ENCODE data around the gene PATJ. TPM values are rescaled to one million over a fixed set of nuclear protein-coding genes. Genes with fewer than 3 reads are reported as not detected.

Gene PATJ
- total RNA-seq, 1 experiment from 2014 or later = 47.3 TPM

- Histone ChIP-seq H2BK20ac (ENCODE audit: low read depth, low read length, poor library complexity, severe bottlenecking) (no peak overlapping the region), H3K9me3 (ENCODE audit: control insufficient read depth, low read depth, low read length) (no peaks in the 10 kb centered on the region), H2BK5ac (ENCODE audit: insufficient read length, low read length) (no peak overlapping the region), H3K4ac (ENCODE audit: low read depth, low read length) (no peak overlapping the region), H3K14ac (ENCODE audit: insufficient read depth, low read length) (no peak overlapping the region), H2AK5ac (ENCODE audit: insufficient read length, low read length) (no peak overlapping the region), H2BK15ac (ENCODE audit: low read depth, low read length) (no peak overlapping the region), H3K27ac (ENCODE audit: insufficient read length, low read depth, low read length) (no peak overlapping the region), H3K23me2 (ENCODE audit: insufficient read length, low read depth, low read length, poor library complexity, severe bottlenecking) (no peaks in the 10 kb centered on the region), H3K23ac (ENCODE audit: insufficient read length, low read depth, low read length) (no peak overlapping the region), H4K20me1 (ENCODE audit: control insufficient read depth, insufficient read depth, insufficient read length) (no peaks in the 10 kb centered on the region), H3K27me3 (ENCODE audit: insufficient read depth, low read length) (no peaks in the 10 kb centered on the region), H3K56ac (ENCODE audit: insufficient read length, low read depth, low read length) (no peak overlapping the region), H3K4me2 (ENCODE audit: insufficient read depth, insufficient read length, low read length) (no peak overlapping the region), H4K5ac (ENCODE audit: insufficient read length, low read depth, low read length) (no peak overlapping the region), H3K79me2 (ENCODE audit: insufficient read depth, low read length) (no peaks in the 10 kb centered on the region), H2BK12ac (ENCODE audit: insufficient read length, low read depth, low read length) (no peak overlapping the region), H3K9ac (ENCODE audit: extremely low read depth, insufficient read length, low read length) (no peak overlapping the region), H2AFZ (ENCODE audit: low read length) (no peak overlapping the region), H3K79me1 (ENCODE audit: insufficient read depth, low read depth, low read length, poor library complexity, severe bottlenecking) (no peaks in the 10 kb centered on the region), H3T11ph (ENCODE audit: low read length) (no peak overlapping the region), H3K4me1 (ENCODE audit: insufficient read depth, low read length) (peaks cover 6% of the 10 kb centered on the region; the same call in 1 of the 2 replicates), H4K8ac (replicated peaks; ENCODE audit: insufficient read length, low read depth, low read length) (no peak overlapping the region), H2BK120ac (ENCODE audit: low read depth, low read length, poor library complexity, severe bottlenecking) (no peak overlapping the region), H4K91ac (ENCODE audit: insufficient read length, low read depth, low read length) (no peak overlapping the region), H3K18ac (ENCODE audit: insufficient read length, low read depth, low read length) (no peak overlapping the region)
- Mint-ChIP-seq H3K9me3 (no peaks in the 10 kb centered on the region), H3K27me3 (ENCODE audit: low read depth) (no peaks in the 10 kb centered on the region), H3K36me3 (ENCODE audit: insufficient read depth in 1 of 3, low read depth in 3 of 3) (peaks cover 0 to 5% (median 0%) of the 10 kb centered on the region in 3 experiments; a peak in 2 of 7 replicates), H3K4me3 (no peak overlapping the region), H3K4me1 (peaks cover 45% of the 10 kb centered on the region in 2 experiments), H3K27ac (peak overlapping the region; percentile 45 to 52 (median 50); a peak in 6 of 7 replicates)
- TF ChIP-seq CTCF (conservative IDR thresholded peaks at IDR 0.05) = no peak
- DNase-seq = no peak
- no CpG with 5 or more reads among the region's 6 CpGs for WGBS (ENCODE audit: extremely low coverage, insufficient read length, low lambda C conversion rate)
Measured at GRCh38 chr1:61956016-61956645, 213.9 kb downstream of the PATJ start.

Measured in H9 (cell line).